Stimulated activated CD8-positive, alpha-beta memory T cell treated with anti-CD3 and anti-CD28 coated beads, Interleukin-2, amount 100 ng/mL, for 48 hours (primary cell): ENCODE measurements around the gene MLPH.

Experiments used
- DNase-seq, 2 donors: peaks; one replicate each; pipeline ENCODE4 v3.0.0-alpha.2; 2020; ENCODE audit warnings: low read depth in 2 of 2

Gene MLPH

GRCh38 chr2:237524631-237525030, 37.6 kb downstream of the MLPH start:
- DNase-seq, result no peak

- DNase-seq, result no peak
Observed at GRCh38 chr2:237525559-237526157, 38.6 kb downstream of the MLPH start.

GRCh38 chr2:237527233-237527632, 40.2 kb downstream of the MLPH start:
- no peak for DNase-seq

- no peak for DNase-seq
Observed at GRCh38 chr2:237527766-237528165, 40.7 kb downstream of the MLPH start.

GRCh38 chr2:237529452-237530402, 42.7 kb downstream of the MLPH start:
- no peak for DNase-seq

GRCh38 chr2:237530472-237531433, 43.7 kb downstream of the MLPH start:
- no peak for DNase-seq

- no peak for DNase-seq
Observed at GRCh38 chr2:237532160-237532559, 45.1 kb downstream of the MLPH start.

- no peak for DNase-seq
Observed at GRCh38 chr2:237533668-237534161, 46.7 kb downstream of the MLPH start.

GRCh38 chr2:237534380-237534779, 47.3 kb downstream of the MLPH start:
- DNase-seq, result no peak

- DNase-seq, result no peak
Observed at GRCh38 chr2:237535385-237536082, 48.5 kb downstream of the MLPH start.

- no peak for DNase-seq
Observed at GRCh38 chr2:237536083-237536415, 49.0 kb downstream of the MLPH start.

- no peak for DNase-seq
Observed at GRCh38 chr2:237536617-237537016, 49.6 kb downstream of the MLPH start.

- DNase-seq, result no peak
Observed at GRCh38 chr2:237538001-237538720, 51.1 kb downstream of the MLPH start.

GRCh38 chr2:237538901-237539300, 51.9 kb downstream of the MLPH start:
- DNase-seq, result no peak

GRCh38 chr2:237539681-237540080, 52.6 kb downstream of the MLPH start:
- DNase-seq, result no peak

GRCh38 chr2:237540223-237540775, 53.2 kb downstream of the MLPH start:
- DNase-seq, result no peak

- no peak for DNase-seq
Observed at GRCh38 chr2:237540823-237541222, 53.8 kb downstream of the MLPH start.

GRCh38 chr2:237541243-237541642, 54.2 kb downstream of the MLPH start:
- DNase-seq, result no peak

GRCh38 chr2:237542001-237542704, 55.1 kb downstream of the MLPH start:
- DNase-seq, result no peak
